ENCODE measurements around the gene MED27. TPM values are rescaled to one million over a fixed set of nuclear protein-coding genes. Genes with fewer than 3 reads are reported as not detected.

MED27 gene
- total and polyA plus RNA-seq, 9 of the 15 experiments (the other 6 are each of a cell fraction or from before 2014, with no cell fraction given), result 24.4 to 91.0 (median 36.1) TPM

DNA sequence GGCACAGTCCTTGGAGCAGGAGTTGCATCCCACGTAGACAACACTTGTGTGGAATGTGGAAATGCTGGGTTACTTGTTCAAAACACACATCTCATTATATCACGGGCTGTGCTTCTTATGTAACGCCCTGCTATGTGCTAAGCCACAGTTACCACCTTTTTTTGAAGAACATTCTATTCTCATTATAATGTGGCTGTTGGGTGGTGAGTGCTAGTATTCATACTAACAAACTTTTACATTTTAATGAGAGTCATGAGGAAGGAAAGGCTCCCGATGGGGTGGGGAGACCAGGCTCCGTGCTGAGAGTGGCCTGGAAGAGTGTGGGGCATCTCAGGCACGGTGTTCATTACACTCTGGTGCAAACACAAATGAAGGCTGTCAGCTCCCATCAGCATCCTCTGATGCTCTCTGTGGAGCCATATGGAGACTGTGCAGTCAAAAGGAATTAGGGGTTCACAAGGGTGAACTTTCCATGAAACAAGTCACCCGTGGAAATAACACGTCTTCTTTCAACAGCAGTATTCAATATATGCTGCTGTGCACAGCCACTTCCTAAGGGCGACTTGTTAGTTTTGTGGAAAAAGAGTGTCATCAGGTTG is 186.7 kb downstream of the MED27 start (continued):
- TF ChIP-seq, protein P1, sequence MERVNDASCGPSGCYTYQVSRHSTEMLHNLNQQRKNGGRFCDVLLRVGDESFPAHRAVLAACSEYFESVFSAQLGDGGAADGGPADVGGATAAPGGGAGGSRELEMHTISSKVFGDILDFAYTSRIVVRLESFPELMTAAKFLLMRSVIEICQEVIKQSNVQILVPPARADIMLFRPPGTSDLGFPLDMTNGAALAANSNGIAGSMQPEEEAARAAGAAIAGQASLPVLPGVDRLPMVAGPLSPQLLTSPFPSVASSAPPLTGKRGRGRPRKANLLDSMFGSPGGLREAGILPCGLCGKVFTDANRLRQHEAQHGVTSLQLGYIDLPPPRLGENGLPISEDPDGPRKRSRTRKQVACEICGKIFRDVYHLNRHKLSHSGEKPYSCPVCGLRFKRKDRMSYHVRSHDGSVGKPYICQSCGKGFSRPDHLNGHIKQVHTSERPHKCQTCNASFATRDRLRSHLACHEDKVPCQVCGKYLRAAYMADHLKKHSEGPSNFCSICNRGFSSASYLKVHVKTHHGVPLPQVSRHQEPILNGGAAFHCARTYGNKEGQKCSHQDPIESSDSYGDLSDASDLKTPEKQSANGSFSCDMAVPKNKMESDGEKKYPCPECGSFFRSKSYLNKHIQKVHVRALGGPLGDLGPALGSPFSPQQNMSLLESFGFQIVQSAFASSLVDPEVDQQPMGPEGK (CRISPR knock-in tag; IDR thresholded peaks at IDR 0.05; ENCODE audit: borderline replicate concordance), result no peak
- no peak for TF ChIP-seq HDAC2 (IDR thresholded peaks at IDR 0.05)
- no peak for TF ChIP-seq ZNF324 (CRISPR knock-in tag; IDR thresholded peaks at IDR 0.05)

DNA sequence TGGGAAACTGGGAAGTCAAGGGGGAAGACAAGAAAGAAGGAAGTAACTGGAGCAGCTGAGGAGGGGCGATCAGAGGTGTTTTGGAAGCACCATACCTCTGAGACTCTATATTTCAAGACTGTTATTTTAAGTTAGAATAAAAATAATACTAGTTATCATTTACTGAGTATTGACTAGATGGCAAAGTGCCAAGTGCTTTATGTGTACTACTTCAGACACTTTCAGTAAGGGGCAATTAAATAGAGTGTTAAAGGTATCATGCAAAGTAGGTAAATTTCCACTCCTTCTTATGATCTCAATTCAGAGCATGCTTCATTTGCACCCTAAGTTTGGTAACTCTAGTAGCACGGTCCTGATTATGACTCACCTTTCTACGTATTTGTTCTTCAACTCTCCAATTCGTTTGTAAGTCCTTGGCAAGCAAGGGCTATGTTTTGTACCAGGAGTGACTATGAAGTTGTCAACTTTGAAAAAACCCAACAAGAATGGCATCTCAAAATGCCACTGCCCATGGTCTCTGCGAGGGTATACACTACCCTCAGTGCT is 187.4 kb downstream of the MED27 start:
- H3K79me2 ChIP-seq (ENCODE audit: control insufficient read depth, insufficient read depth, low read length), result no peaks in the 10 kb centered on the region
- H3K4me3 ChIP-seq, result no peak overlapping the region
- no peaks in the 10 kb centered on the region for H3K9me1 ChIP-seq (ENCODE audit: control insufficient read depth, insufficient read depth, low read length)
- FAIRE-seq (no peak), ATAC-seq (no peak), DNase-seq (ENCODE audit: extremely low read depth in 1 of 4, low spot score in 3 of 4) (no peak)
- H2AFZ ChIP-seq (ENCODE audit: low read depth, low read length), result no peak overlapping the region
- H3K27ac ChIP-seq (ENCODE audit: extremely low read depth, low read depth, low read length), result no peak overlapping the region
- no TSS peak for BruUV-seq (replicated peaks)
- H3K4me2 ChIP-seq (ENCODE audit: insufficient read depth, low read length), result no peak overlapping the region
- H3K36me3 ChIP-seq (ENCODE audit: control insufficient read depth, insufficient read depth, low read length), result peaks cover 9% of the 10 kb centered on the region; the same call in 2 of the 3 replicates
- ChIA-PET CTCF (ENCODE audit: low intra/inter-chr PET ratio) (no interaction called here), POLR2A (no interaction called here)
- H3K27me3 ChIP-seq (ENCODE audit: control insufficient read depth in 2 of 2, insufficient read depth in 2 of 2, low read length in 2 of 2), result no peaks in the 10 kb centered on the region
- no peaks in the 10 kb centered on the region for H3K9me3 ChIP-seq (replicated peaks; ENCODE audit: control insufficient read depth, insufficient read depth, low read depth, low read length)
- 66% methylated on average over 4 of the region's 5 CpGs for WGBS (ENCODE audit: insufficient coverage, low coverage, missing lambda C conversion rate)
- peaks cover 0 to 3% of the 10 kb centered on the region in 2 experiments; a peak in 1 of 5 replicates for H3K4me1 ChIP-seq (replicated peaks in 1 of 2; ENCODE audit: control insufficient read depth in 2 of 2, insufficient read depth in 2 of 2, low read length in 2 of 2)
- no peak overlapping the region for H3K9ac ChIP-seq (ENCODE audit: insufficient read depth in 1 of 2, low read depth in 2 of 2, low read length in 2 of 2)
- TF ChIP-seq NFIX (CRISPR knock-in tag; IDR thresholded peaks at IDR 0.05; ENCODE audit: low read depth) (peak; percentile 54), TCF3 (CRISPR knock-in tag; IDR thresholded peaks at IDR 0.05) (no peak), NFIC (IDR thresholded peaks at IDR 0.05) (peak; percentile 77)
- H4K20me1 ChIP-seq (replicated peaks; ENCODE audit: control insufficient read depth, insufficient read depth, low read length), result no peaks in the 10 kb centered on the region
- in situ Hi-C loops (cut with MboI), result no loop called here
- intact Hi-C loops (cut with micrococcal nuclease), result no loop called here

Data from K562 (cell line).